Measurements from ENCODE around the gene TPRKB. TPM values are rescaled to one million over a fixed set of nuclear protein-coding genes. Genes with fewer than 3 reads are reported as not detected.
A peak's percentile ranks its signal among the peaks of the same experiment; 100 is the strongest.
"Not testable (repeated sequence)": the region's sequence is repeated elsewhere in the genome, so short reads cannot be mapped to it uniquely, and the experiment has no call there.

TPRKB gene
- total RNA-seq, 2 experiments from 2014 or later = 33.6 to 39.5 TPM

- ChIA-PET CTCF (no interaction called here), POLR2A (no interaction called here)
- H3K27me3 Mint-ChIP-seq = no peaks in the 10 kb centered on the region
- DNase-seq = no peak
- no peaks in the 10 kb centered on the region for H3K9me3 Mint-ChIP-seq
- H3K36me3 Mint-ChIP-seq (ENCODE audit: low read depth) = no peaks in the 10 kb centered on the region
- H3K4me3 Mint-ChIP-seq = no peak overlapping the region
- H3K27ac Mint-ChIP-seq = no peak overlapping the region
- no peaks in the 10 kb centered on the region for H3K4me1 Mint-ChIP-seq
Observed at GRCh38 chr2:73685764-73686438, 51.2 kb downstream of the TPRKB start.

GRCh38 chr2:73684905-73685304 lies 52.2 kb downstream of the TPRKB start:
- DNase-seq; POLR2A ChIA-PET; H3K4me1 Mint-ChIP-seq; H3K27ac Mint-ChIP-seq; H3K9me3 Mint-ChIP-seq; H3K36me3 Mint-ChIP-seq (ENCODE audit: low read depth); H3K27me3 Mint-ChIP-seq; CTCF ChIA-PET; H3K4me3 Mint-ChIP-seq: not testable (repeated sequence)

- H3K9me3 Mint-ChIP-seq; CTCF ChIA-PET; H3K27me3 Mint-ChIP-seq; H3K27ac Mint-ChIP-seq; DNase-seq; H3K36me3 Mint-ChIP-seq (ENCODE audit: low read depth); H3K4me3 Mint-ChIP-seq; POLR2A ChIA-PET; H3K4me1 Mint-ChIP-seq: not testable (repeated sequence)
Observed at GRCh38 chr2:73684325-73684724, 52.8 kb downstream of the TPRKB start.

- H3K36me3 Mint-ChIP-seq (ENCODE audit: low read depth); H3K4me1 Mint-ChIP-seq; H3K4me3 Mint-ChIP-seq; H3K9me3 Mint-ChIP-seq; POLR2A ChIA-PET; H3K27ac Mint-ChIP-seq; H3K27me3 Mint-ChIP-seq: not testable (repeated sequence)
- CTCF ChIA-PET = interaction anchor here (0.6 to 1.6 kb wide), 5 partner anchors 9 to 217 kb away, joined by 3 read pairs; partner anchors contain the start of gene TPRKB
- DNase-seq = peak; percentile 43
Observed at GRCh38 chr2:73679951-73680571, 57.1 kb downstream of the TPRKB start.

Other genes with a start within 250 kb of the TPRKB start
- gene NAT8, start 94.9 kb downstream of the TPRKB start, total RNA-seq = not detected
- 10 to 100 TPM; 28.7 to 29.4 TPM for gene DUSP11, start 42.8 kb upstream of the TPRKB start, total RNA-seq
- gene C2orf78, start 46.8 kb upstream of the TPRKB start, total RNA-seq = not detected
- gene STAMBP, start 91.6 kb upstream of the TPRKB start, total RNA-seq = 10 to 100 TPM; 37.2 to 38.4 TPM
- not detected for gene ACTG2, start 155.7 kb upstream of the TPRKB start, total RNA-seq
- 10 to 100 TPM; 64.1 to 72.3 TPM for gene DGUOK, start 189.5 kb upstream of the TPRKB start, total RNA-seq
- gene TET3, start 247.6 kb upstream of the TPRKB start, total RNA-seq = 10 to 100 TPM; 17.9 to 18.8 TPM